Caki2 (cell line): Measurements from ENCODE around the gene CHST6. TPM values are rescaled to one million over a fixed set of nuclear protein-coding genes. Genes with fewer than 3 reads are reported as not detected.
"Not testable (repeated sequence)": the region's sequence is repeated elsewhere in the genome, so short reads cannot be mapped to it uniquely, and the experiment has no call there.

Experiments used
- DNase-seq: peaks from one replicate; pipeline ENCODE4 v3.0.0-alpha.2; 2015; ENCODE audit warnings: low read depth
- in situ Hi-C: cut with HindIII; loops from 2 replicates; pipeline ENCODE4 v1.10.0; 2016; ENCODE audit warnings: low sequenced_read_pairs, low pct_unique_long_range_greater_than_20kb, mixed read lengths
- total RNA-seq: library from RNA; depleted of rRNA; stranded (reverse); fragments of >200 nt; shearing (Covaris generic); gene quantifications from 2 replicates; pipeline ENCODE4 v1.2.3, GENCODE V29; 2014; ENCODE audit warnings: low replicate concordance; rRNA removed

Gene CHST6
- total RNA-seq, result under 0.01 and 0.03 TPM in 2 replicates

GRCh38 chr16:75495076-75495674 lies at the start of gene CHST6:
Gene CHST6 (minus strand): TSS chr16:75495441. CDS start chr16:75479828, 15,613 bp downstream.
- DNase-seq, result no peak
- in situ Hi-C loops, result no loop called here

- DNase-seq, in situ Hi-C loops: not testable (repeated sequence)
Observed at GRCh38 chr16:75542462-75542861, 47.2 kb upstream of the CHST6 start.

GRCh38 chr16:75541236-75541635 lies 46.0 kb upstream of the CHST6 start:
- in situ Hi-C loops, result no loop called here

GRCh38 chr16:75538882-75539565 lies 43.8 kb upstream of the CHST6 start:
- DNase-seq, in situ Hi-C loops: not testable (repeated sequence)

More at GRCh38 chr16:75541236-75541635, 46.0 kb upstream of the CHST6 start:
- DNase-seq, result no peak

GRCh38 chr16:75537776-75538175 lies 42.5 kb upstream of the CHST6 start:
- in situ Hi-C loops, result no loop called here
- no peak for DNase-seq

GRCh38 chr16:75535901-75536300 lies 40.7 kb upstream of the CHST6 start, which contains the start of gene CHST5:
Gene CHST5 (minus strand): TSS chr16:75536108. CDS start chr16:75530384, 5,724 bp downstream.
- in situ Hi-C loops, result no loop called here
- no peak for DNase-seq

GRCh38 chr16:75535211-75535843 lies 40.1 kb upstream of the CHST6 start:
- in situ Hi-C loops, result no loop called here

GRCh38 chr16:75534560-75535205 lies 39.4 kb upstream of the CHST6 start:
- DNase-seq, result no peak
- in situ Hi-C loops, result no loop called here

More at GRCh38 chr16:75535211-75535843, 40.1 kb upstream of the CHST6 start:
- no peak for DNase-seq

- in situ Hi-C loops, result no loop called here
Observed at GRCh38 chr16:75532791-75533190, 37.5 kb upstream of the CHST6 start.

GRCh38 chr16:75532142-75532765 lies 37.0 kb upstream of the CHST6 start:
- no peak for DNase-seq
- in situ Hi-C loops, result no loop called here

More at GRCh38 chr16:75532791-75533190, 37.5 kb upstream of the CHST6 start:
- no peak for DNase-seq

- in situ Hi-C loops, result no loop called here
- no peak for DNase-seq
Observed at GRCh38 chr16:75529959-75530358, 34.7 kb upstream of the CHST6 start.

GRCh38 chr16:75529056-75529905 lies 34.0 kb upstream of the CHST6 start:
- DNase-seq, result no peak
- in situ Hi-C loops, result no loop called here

GRCh38 chr16:75527825-75528299 lies 32.6 kb upstream of the CHST6 start:
- DNase-seq, result no peak
- in situ Hi-C loops, result no loop called here

GRCh38 chr16:75526032-75526790 lies 31.0 kb upstream of the CHST6 start:
- in situ Hi-C loops, result no loop called here
- DNase-seq, result no peak

GRCh38 chr16:75519175-75519574 lies 23.9 kb upstream of the CHST6 start:
- in situ Hi-C loops, result no loop called here
- no peak for DNase-seq

GRCh38 chr16:75516189-75516966 lies 21.1 kb upstream of the CHST6 start:
- in situ Hi-C loops, DNase-seq: not testable (repeated sequence)
